Hematopoietic multipotent progenitor cell (in vitro differentiated cells): Measurements from ENCODE around the gene ZDHHC12. TPM values are rescaled to one million over a fixed set of nuclear protein-coding genes. Genes with fewer than 3 reads are reported as not detected.

Experiments used
- DNase-seq, 3 donors: peaks; one replicate each; pipeline ENCODE4 v3.0.0-alpha.2; 2011 to 2015; ENCODE audit warnings: low read depth in 2 of 3, low spot score in 2 of 3
- small RNA-seq: library from RNA; depleted of rRNA; stranded (forward); fragments of <200 nt; gene quantifications from one replicate; pipeline ENCODE3, GENCODE V24; 2012
- total RNA-seq: library from RNA; depleted of rRNA; stranded (reverse); fragments of >200 nt; gene quantifications from one replicate; pipeline ENCODE4 v1.2.3, GENCODE V29; 2012

ZDHHC12 gene
- total RNA-seq, 1 donor, result 73.0 TPM

DNA sequence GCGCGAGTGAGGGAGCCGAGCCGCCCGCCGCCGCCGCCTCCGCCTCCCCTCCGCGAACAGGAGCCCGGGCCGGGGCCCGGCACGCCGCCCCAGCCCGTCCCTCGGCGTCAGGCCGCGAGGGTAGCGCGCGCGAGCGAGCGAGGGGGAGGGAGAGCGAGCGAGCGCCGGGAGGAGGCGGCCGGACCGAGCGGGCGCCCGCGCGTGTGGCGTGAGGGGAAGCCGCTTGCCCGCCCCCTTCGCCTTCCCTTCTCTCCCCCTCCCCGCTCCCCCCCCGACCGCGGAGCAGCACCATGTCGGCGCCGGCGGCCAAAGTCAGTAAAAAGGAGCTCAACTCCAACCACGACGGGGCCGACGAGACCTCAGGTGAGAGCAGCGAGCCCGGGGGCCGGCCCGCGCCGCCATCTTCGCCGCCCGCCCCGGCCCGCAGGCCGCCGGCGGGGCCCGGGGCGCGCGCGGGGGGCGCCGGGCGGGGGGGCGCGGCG, 34.6 kb downstream of the ZDHHC12 start:
- peak in 1 of 3 donors; percentile 70 for DNase-seq

DNA sequence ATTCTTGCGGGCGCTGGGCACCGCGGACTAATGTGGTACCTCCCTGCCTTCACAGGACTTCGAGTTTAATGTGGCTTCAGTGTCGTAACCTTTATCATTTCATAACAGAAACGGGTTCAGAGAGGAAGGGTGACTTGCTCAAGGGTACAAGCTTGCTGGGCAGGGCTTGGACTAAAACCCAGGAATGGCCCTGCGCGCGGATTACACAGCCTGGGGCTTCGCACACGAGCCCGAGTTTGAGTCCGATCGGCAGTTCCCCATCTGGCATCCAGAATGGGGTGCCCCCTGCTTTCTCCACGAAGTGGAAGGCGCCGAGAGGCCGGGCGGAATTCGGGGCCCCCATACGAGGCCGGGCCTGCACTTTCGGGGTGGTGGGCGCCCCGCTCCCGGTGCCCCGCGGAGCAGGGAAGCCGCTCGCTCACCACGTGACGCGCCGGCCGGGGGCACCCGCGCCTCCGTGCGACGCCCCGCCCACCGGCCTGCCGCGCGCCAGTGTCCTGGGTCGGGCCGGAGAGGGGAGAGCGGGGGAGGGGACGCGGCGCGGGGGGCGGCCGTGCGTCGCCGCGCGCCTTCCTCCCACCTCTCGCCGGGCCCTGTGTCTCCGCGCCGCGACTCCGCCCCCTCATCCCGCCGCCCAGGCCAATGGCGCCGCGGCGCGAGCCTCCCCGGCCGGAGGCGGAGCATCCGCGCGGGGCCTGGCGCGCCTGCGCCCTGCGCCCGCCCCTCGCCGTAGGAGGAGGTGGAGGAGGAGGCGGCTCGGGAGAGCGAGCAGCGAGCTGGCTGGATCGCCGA, 35.2 kb downstream of the ZDHHC12 start, which contains the start of gene SET:
TSS of gene SET (plus strand) at position 722 of the 792 bp plus-strand sequence. CDS start 361 bp downstream, outside the sequence.
- peak; percentile 86 to 97 (median 96) for DNase-seq

DNA sequence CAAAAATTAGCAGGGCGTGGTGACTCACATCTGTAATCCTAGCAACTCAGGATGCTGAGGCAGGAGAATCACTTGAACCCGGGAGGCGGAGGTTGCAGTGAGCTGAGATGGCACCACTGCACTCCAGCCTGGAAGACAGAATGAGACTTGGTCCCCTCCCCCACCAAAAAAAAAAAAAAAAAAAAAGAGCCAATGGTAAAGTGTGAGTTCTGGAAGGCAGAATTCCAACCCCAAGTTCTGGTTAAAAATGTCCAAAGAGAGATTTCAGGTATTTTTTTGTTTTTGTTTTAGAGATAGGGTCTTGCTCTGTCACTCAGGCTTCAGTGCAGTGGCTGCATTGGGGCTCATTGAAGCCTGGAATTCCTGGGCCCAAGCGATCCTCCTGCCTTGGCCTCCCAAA, 36.5 kb downstream of the ZDHHC12 start:
- no peak for DNase-seq

GRCh38 chr9:128685636-128686489, 38.1 kb downstream of the ZDHHC12 start:
- DNase-seq, result peak in 2 of 3 donors; percentile 65 to 75

DNA sequence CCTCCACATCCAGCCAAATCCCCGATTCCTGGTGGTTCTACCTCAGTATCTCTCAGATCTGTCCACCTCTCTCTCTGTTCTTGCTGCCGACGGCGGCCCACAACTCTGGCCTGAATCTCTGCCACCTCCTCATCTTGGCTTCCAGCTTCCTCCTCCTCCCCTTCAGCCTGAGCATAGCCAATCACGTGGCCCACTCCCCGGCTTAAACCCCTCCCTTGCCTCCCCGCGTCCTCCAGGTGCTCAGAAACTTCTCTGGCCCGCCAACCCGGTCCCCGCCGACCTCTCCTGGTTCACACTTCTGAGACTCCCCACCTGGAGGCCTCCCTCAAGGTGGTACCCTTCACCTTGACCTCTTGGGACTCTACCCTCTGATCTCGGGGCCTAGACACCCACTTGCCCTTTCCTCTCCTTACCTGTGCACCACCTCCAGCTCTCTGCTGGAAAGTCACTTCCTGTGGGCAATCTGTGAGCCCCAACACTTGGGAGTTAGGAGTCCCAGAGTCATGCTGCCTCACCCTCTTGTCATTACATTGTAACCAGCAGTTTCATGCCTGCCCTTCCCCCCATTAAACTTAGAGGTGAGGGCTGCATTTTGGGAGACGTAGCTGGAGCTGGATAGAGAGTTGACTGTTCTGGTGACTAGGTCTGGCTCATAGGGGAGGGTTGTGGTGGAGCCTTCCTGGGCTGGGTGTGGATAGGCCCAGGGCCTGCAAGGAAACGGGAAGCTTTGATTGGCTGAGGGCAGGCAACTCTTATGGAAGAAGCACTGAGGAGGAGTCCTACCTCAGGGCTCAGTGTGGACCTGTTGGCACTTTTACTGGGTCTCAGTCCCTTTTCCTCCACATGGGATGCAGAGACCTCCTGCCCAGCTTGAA, 39.4 kb downstream of the ZDHHC12 start:
- peak in 2 of 3 donors; percentile 68 to 69 for DNase-seq

GRCh38 chr9:128684065-128684324, 39.9 kb downstream of the ZDHHC12 start:
- no peak for DNase-seq

DNA sequence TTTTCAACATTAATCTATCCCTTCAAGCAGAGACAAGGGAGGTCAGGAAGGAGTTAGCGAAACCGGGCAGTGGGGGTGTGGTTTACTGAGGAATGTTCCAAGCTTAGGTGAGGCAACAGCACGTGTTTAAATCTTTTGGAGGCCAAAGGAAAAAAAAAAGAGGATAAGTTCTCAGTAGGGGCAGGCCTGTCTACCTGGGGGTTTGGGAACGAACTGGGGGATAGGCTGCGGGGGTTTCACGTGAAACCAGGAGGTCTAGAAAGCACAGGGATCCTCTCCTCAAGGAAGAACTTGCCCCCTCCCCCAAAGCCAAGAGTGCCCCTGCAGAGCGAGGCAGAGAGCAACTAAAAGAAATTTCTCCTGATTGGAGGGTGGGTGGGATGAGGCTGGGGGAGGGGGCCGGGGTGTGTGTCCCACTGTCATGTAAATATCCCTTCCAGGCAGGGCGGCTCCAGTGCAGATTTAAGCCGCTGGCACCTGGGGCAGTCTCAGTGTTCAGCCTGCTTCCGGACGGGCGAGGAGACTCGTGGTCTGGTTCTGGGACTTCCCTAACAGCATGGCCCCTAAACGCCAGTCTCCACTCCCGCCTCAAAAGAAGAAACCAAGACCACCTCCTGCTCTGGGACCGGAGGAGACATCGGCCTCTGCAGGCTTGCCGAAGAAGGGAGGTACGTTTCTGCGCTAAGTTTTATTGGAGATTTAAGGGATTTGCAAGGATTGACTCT, 40.4 kb downstream of the ZDHHC12 start:
- DNase-seq, result peak in 2 of 3 donors; percentile 65 to 68

GRCh38 chr9:128677794-128678193, 46.1 kb downstream of the ZDHHC12 start:
- DNase-seq, result no peak

DNA sequence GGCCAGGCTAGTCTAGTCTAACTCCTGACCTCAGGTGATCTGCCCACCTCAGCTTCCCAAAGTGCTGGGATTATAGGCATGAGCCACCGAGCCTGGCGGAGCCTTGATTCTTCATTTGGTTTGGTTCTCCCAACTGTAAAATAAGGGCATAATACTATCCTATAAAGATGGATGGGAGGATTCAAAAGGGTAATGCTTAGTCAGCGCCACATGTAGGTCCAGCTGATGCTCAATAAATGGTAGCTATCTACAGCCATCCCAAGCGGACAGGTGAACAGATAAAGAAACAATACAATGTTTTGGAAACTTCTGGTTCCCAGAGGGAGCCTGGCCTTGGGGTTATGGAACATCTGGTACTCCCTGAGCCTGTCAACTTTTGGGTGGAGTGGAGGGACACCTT, 48.5 kb downstream of the ZDHHC12 start:
- no peak for DNase-seq

Small RNA genes within 50 kb of the gene (small RNA-seq; reads per million reads assigned to genes)
- gene RF00017 (not detected), gene RN7SL560P (not detected)

Other genes with a start within 250 kb of the ZDHHC12 start
- gene GLE1, start 219.4 kb downstream of the ZDHHC12 start, total RNA-seq, result 32.6 TPM
- 140 TPM for gene SPTAN1, start 171.5 kb downstream of the ZDHHC12 start, total RNA-seq
- gene DYNC2I2, start 67.3 kb downstream of the ZDHHC12 start, total RNA-seq, result 67.6 TPM
- gene SET, start 34.9 kb downstream of the ZDHHC12 start, total RNA-seq, result 123 TPM
- 22.4 TPM for gene PKN3, start 21.6 kb downstream of the ZDHHC12 start, total RNA-seq
- 73.2 TPM for gene ZER1, start 47.8 kb upstream of the ZDHHC12 start, total RNA-seq
- gene TBC1D13, start 63.1 kb upstream of the ZDHHC12 start, total RNA-seq, result 21.3 TPM
- gene ENDOG, start 94.4 kb upstream of the ZDHHC12 start, total RNA-seq, result 42.8 TPM
- gene SPOUT1, start 105.7 kb upstream of the ZDHHC12 start, total RNA-seq, result 63.6 TPM
- 12.1 TPM for gene KYAT1, start 157.8 kb upstream of the ZDHHC12 start, total RNA-seq
- gene LRRC8A, start 158.0 kb upstream of the ZDHHC12 start, total RNA-seq, result 61.4 TPM
- 3.2 TPM for gene PHYHD1, start 196.9 kb upstream of the ZDHHC12 start, total RNA-seq
- gene DOLK, start 223.5 kb upstream of the ZDHHC12 start, total RNA-seq, result 14.0 TPM
- gene NUP188, start 223.6 kb upstream of the ZDHHC12 start, total RNA-seq, result 54.9 TPM